ENCODE results near the gene ELMO1.

- TF ChIP-seq CTCF (IDR thresholded peaks at IDR 0.05) (no peak), POLR2AphosphoS5 (IDR thresholded peaks at IDR 0.05) (no peak)
Observed at GRCh38 chr7:36969376-36969775, 479.3 kb downstream of the ELMO1 start.
